KOPT-K1 (cell line): Measurements from ENCODE around the gene ABCD4.

ENCODE experiments used
- H3K27ac ChIP-seq: fragments of 200-600 bp; sonication (generic); 2 replicates; pipeline ENCODE4 v1.5.1; 2016; ENCODE audit warnings: antibody characterized with exemption, mild to moderate bottlenecking, low read depth, low read length; ENCODE audit not compliant: poor library complexity, severe bottlenecking
- H3K36me3 ChIP-seq: fragments of 200-600 bp; sonication (generic); 2 replicates; pipeline ENCODE4 v1.5.1; 2017; ENCODE audit warnings: antibody characterized with exemption, mild to moderate bottlenecking, low read length, moderate library complexity; ENCODE audit not compliant: insufficient read depth
- H3K9me3 ChIP-seq: fragments of 200-600 bp; sonication (generic); 2 replicates; pipeline ENCODE4 v1.5.1; 2017; ENCODE audit warnings: antibody characterized with exemption, low read length, mild to moderate bottlenecking; ENCODE audit not compliant: insufficient read depth, poor library complexity, severe bottlenecking

Gene ABCD4

GRCh38 chr14:74257941-74258763 lies 44.6 kb downstream of the ABCD4 start:
- Histone ChIP-seq H3K36me3 (no peaks in the 10 kb centered on the region), H3K9me3 (no peaks in the 10 kb centered on the region), H3K27ac (no peak overlapping the region)

GRCh38 chr14:74257078-74257940 lies 45.4 kb downstream of the ABCD4 start:
- no peaks in the 10 kb centered on the region for H3K9me3 ChIP-seq
- no peak overlapping the region for H3K27ac ChIP-seq
- no peaks in the 10 kb centered on the region for H3K36me3 ChIP-seq

GRCh38 chr14:74255281-74255680 lies 47.5 kb downstream of the ABCD4 start:
- no peaks in the 10 kb centered on the region for H3K9me3 ChIP-seq
- no peak overlapping the region for H3K27ac ChIP-seq
- H3K36me3 ChIP-seq, result no peaks in the 10 kb centered on the region

GRCh38 chr14:74249433-74250375 lies 53.0 kb downstream of the ABCD4 start:
- H3K27ac ChIP-seq, result no peak overlapping the region
- H3K9me3 ChIP-seq, result no peaks in the 10 kb centered on the region
- no peaks in the 10 kb centered on the region for H3K36me3 ChIP-seq

GRCh38 chr14:74248017-74248416 lies 54.7 kb downstream of the ABCD4 start:
- H3K36me3 ChIP-seq, result no peaks in the 10 kb centered on the region
- no peak overlapping the region for H3K27ac ChIP-seq
- H3K9me3 ChIP-seq, result no peaks in the 10 kb centered on the region

GRCh38 chr14:74246542-74246941 lies 56.2 kb downstream of the ABCD4 start:
- H3K27ac ChIP-seq, result no peak overlapping the region
- H3K9me3 ChIP-seq, result no peaks in the 10 kb centered on the region
- H3K36me3 ChIP-seq, result no peaks in the 10 kb centered on the region

GRCh38 chr14:74245292-74245691 lies 57.4 kb downstream of the ABCD4 start:
- no peaks in the 10 kb centered on the region for H3K36me3 ChIP-seq
- H3K9me3 ChIP-seq, result no peaks in the 10 kb centered on the region
- no peak overlapping the region for H3K27ac ChIP-seq

- Histone ChIP-seq H3K27ac (no peak overlapping the region), H3K9me3 (no peaks in the 10 kb centered on the region), H3K36me3 (no peaks in the 10 kb centered on the region)
Observed at GRCh38 chr14:74244115-74244514, 58.6 kb downstream of the ABCD4 start.

- no peak overlapping the region for H3K27ac ChIP-seq
- no peaks in the 10 kb centered on the region for H3K36me3 ChIP-seq
- no peaks in the 10 kb centered on the region for H3K9me3 ChIP-seq
Observed at GRCh38 chr14:74243051-74243450, 59.7 kb downstream of the ABCD4 start.

- H3K9me3 ChIP-seq, result no peaks in the 10 kb centered on the region
- no peaks in the 10 kb centered on the region for H3K36me3 ChIP-seq
- no peak overlapping the region for H3K27ac ChIP-seq
Observed at GRCh38 chr14:74242780-74243042, 60.0 kb downstream of the ABCD4 start.

- Histone ChIP-seq H3K36me3 (no peaks in the 10 kb centered on the region), H3K9me3 (no peaks in the 10 kb centered on the region), H3K27ac (no peak overlapping the region)
Observed at GRCh38 chr14:74242021-74242779, 60.5 kb downstream of the ABCD4 start.

- Histone ChIP-seq H3K9me3 (no peaks in the 10 kb centered on the region), H3K36me3 (no peaks in the 10 kb centered on the region)
Observed at GRCh38 chr14:74241652-74242017, 61.1 kb downstream of the ABCD4 start.

GRCh38 chr14:74240794-74241651 lies 61.7 kb downstream of the ABCD4 start:
- H3K36me3 ChIP-seq, result no peaks in the 10 kb centered on the region
- no peaks in the 10 kb centered on the region for H3K9me3 ChIP-seq

More at GRCh38 chr14:74241652-74242017, 61.1 kb downstream of the ABCD4 start:
- no peak overlapping the region for H3K27ac ChIP-seq

More at GRCh38 chr14:74240794-74241651, 61.7 kb downstream of the ABCD4 start:
- H3K27ac ChIP-seq, result no peak overlapping the region
